Stimulated activated CD4-positive, alpha-beta T cell treated with anti-CD3 and anti-CD28 coated beads, Interleukin-2, amount 100 ng/mL, for 48 hours (primary cell): ENCODE measurements around the gene TPPP3.
"Not testable (repeated sequence)": the region's sequence is repeated elsewhere in the genome, so short reads cannot be mapped to it uniquely, and the experiment has no call there.

ENCODE experiments used
- DNase-seq, 2 donors: peaks; one replicate each; pipeline ENCODE4 v3.0.0-alpha.2; 2020

The TPPP3 gene

GRCh38 chr16:67425580-67425979 lies 32.3 kb upstream of the TPPP3 start:
- no peak for DNase-seq

DNA sequence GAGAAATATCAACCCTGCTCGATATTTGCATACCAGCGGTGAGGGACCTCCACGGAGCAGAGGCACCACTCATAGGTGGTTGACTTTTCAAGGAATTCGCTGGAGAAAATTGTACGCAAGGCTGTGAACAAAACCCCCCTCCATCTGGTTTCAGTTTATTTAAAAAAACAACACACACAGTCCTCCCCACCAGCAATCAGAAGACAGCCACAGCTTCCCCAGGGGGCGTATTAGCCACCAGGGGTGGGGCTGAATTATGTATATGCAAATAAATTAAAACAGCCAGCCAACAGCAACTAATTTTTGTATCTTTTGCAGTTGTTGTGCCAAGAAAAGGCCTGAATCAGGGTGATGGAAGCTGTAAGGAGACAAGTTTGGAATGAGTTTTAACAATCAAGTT lies 31.8 kb upstream of the TPPP3 start:
- DNase-seq: no peak

GRCh38 chr16:67424261-67424615 lies 30.9 kb upstream of the TPPP3 start:
- no peak for DNase-seq

GRCh38 chr16:67423611-67424260 lies 30.4 kb upstream of the TPPP3 start:
- no peak for DNase-seq

GRCh38 chr16:67423015-67423414 lies 29.7 kb upstream of the TPPP3 start:
- no peak for DNase-seq

- DNase-seq: no peak
Observed at GRCh38 chr16:67421030-67421429, 27.7 kb upstream of the TPPP3 start.

DNA sequence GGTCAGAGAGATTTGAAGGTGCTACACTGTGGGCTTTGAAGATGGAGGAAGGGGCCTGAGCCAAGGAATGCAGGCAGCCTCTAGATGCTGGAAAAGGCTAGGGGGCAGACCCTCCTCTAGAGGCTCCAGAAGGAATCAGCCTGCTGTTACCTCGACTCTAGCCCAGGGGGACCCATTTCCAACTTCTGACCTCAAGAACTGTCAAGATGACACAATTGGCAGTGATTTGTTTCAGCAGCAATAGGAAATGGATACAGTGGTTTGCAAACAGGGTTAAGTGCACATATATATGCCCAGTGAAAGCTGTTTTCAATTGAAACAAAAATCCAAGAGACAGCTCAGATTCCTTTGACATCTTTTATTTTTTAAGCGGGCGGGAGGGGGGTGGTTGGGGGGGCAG lies 26.6 kb upstream of the TPPP3 start:
- DNase-seq: no peak

GRCh38 chr16:67419502-67419901 lies 26.2 kb upstream of the TPPP3 start:
- no peak for DNase-seq

DNA sequence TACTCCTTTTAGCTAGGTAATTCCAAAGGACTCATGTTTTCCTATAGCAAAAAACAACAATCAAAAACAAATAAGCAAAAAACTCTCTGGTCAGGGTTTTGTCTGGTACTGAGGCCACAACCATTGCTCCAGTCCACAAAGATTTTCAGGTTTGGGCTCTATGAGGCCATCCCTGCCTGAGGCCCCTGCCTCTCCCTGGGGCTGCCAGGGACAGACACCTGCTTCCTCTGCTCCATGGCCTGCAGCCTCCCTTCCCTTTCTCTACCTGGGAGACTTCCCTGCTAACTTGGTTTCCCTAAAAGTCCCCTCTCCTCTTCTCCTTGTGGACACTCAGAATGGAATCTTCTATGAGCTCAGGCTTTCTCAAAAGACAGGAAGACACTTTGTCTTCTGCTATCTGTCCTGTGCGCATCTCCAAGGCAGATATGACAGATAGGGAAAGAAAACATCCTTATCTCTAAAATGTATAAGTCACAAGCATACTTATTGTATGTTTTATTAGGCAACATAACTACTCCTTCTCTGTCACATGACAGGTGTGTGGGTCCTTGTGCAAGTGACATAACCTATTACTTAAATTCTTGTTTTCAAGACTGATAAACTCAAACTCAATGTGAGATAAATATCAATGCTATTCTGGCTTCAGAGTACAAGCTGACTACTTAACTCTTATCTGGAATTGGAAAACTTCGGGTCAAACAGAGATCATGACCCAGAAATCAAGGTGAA lies 24.2 kb upstream of the TPPP3 start:
- no peak for DNase-seq

- peak; percentile 52 to 58 for DNase-seq
Observed at GRCh38 chr16:67415872-67416793, 22.8 kb upstream of the TPPP3 start, which contains the start of gene ZDHHC1. Gene ZDHHC1 (minus strand): TSS chr16:67416477. CDS start chr16:67407775, 8,702 bp downstream.

GRCh38 chr16:67415421-67415820 lies 22.1 kb upstream of the TPPP3 start:
- not testable (repeated sequence) for DNase-seq

DNA sequence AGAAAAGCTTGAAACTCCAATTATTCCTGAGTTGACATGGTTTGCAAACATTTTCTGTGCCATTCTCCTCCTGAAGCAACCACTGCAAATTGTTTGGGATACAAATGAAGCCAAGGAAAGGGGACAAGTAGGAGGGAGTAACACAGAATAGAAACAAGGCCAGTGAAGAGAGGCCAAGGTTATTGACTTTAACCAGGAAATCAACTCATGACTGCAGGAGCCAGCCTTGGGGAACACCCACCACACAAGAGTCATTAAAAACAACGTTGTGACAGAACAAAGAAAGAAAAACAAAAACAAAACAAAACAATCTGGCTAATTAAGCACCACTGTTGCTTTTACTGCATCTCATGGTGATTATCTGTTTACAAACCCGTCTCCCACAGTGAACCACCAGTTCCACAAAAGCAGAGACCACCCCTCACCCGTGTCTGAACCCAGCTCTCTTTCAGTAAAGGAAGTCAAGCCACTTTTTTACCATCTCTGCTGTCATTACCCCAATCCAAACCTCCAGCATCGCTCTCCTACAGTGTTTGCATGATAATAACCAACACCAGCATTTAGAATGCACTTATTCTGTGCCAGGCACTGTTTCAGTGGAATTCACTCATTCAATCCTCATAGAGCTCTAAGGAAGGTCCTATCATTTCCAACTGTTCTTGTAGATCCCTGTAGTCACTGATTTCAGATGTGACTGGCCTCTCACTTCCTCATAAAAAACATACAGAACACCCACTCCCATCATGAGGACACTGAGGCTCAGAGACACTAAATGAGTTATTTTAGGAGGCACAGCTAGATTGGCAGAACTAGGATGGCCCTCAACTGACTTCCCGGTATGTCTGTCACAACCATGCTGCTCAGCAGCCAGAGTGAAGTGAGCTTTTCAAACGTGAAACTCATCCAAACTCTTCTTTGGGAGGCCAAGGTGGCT lies 20.9 kb upstream of the TPPP3 start:
- DNase-seq: no peak

DNA sequence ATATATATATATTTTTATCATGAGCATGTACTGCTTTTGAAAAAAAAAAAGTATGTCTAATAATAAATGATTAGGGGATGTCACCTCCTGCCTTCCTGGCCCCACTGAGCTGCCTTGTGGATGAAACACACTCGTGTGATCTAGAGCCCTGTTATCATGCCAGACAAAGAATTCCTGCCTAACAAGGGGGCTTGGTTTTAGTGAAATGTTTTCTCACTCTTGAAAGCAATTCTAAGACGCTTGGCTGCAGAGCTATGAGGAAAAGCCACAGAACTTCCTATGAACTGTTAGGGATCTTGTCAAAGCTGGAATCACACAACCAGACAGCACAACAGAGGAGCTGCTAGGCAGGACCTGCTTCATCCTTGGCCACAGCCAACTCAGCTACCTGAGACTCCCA lies 19.0 kb upstream of the TPPP3 start:
- no peak for DNase-seq

DNA sequence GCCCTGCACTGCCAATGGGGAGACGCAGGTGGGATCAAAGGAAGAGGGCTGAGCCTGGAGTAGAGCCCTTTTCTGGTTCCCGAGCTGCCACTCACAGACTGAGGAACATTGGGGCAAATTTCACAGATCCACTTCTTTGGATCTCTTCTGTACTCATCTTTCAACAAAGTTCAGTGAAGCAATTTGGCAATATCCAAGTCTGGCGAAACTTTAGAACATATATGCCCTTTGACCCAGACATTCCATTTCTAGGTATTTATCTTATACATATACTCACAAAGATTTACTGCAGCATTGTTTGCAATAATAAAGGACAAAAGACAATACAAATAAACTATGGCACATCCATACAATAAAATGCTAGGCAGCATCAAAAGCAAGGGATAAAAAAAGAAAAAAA lies 18.0 kb upstream of the TPPP3 start:
- DNase-seq: no peak

GRCh38 chr16:67409631-67410030 lies 16.3 kb upstream of the TPPP3 start:
- DNase-seq: no peak

DNA sequence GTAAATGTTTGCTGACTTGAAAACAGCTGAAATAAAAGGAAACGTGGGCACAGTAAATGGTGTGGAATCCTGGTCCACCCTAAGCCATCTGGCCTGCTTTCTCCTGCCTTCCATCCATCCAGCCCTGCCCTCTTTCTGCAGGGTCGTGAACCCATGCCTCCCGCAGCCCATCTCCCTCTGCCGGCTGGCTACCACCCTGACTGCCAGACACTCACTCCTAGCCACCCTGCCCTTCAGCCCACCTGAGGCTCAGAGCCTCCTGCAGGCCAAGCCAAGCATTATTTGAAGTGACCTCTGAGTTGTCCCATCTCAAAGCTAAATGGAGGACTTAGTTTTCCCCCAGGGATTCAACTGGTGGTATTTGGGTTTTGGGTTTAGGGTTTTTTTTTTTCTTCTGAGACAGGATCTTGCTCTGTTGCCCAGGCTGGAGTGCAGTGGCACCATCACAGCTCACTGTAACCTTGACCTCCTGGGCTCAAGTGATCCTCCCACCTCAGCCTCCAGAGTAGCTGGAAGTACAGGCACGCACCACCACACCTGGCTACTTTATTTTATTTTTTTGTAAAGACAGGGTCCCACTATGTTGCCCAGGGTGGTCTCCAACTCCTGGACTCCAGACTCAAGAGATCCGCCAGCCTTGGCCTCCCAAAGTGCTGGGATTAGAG lies 14.6 kb upstream of the TPPP3 start:
- no peak for DNase-seq

- DNase-seq: no peak
Observed at GRCh38 chr16:67407176-67407787, 14.0 kb upstream of the TPPP3 start.

DNA sequence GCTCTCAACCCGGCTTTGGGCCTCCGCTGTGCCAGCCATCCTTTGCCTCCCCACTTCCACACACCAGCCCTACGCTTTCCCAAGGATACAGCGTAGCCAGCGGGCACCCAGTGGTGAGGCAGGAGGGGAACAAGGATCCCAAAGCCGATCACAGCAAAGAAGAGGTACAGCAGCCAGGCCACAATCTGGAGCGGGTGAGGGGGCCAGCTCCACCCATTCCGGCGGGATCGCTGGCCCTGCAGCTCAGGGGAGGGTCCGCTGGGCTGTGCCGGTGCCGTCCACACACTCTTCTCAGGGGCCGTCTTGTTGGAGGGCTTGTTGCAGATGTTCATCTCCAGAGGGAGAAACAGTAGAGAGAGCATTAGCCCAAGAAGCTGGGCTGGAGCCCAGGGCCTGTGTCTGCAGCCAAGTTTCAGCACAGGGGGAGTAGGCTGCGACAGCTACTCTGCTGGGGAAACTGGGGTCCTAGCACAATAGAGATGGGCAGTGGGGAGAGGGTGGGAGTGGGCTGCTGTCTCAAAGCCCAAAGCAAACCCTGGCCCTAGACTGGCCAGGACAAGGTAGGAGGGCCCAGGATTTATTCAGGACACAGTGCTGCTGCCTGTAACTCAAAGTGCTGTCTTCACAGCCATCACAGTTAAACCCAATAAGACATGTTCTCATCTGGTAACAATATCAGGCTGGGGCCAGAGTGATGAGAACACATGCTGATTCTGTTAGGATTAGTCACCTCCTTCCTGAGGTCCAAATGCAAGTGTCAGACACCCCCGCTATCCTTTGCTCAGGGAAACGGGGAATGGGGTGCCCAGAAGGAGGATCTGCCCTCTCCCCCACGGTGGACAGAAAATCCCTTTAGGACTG lies 13.0 kb upstream of the TPPP3 start:
- DNase-seq: no peak

GRCh38 chr16:67405336-67405735 lies 12.0 kb upstream of the TPPP3 start:
- DNase-seq: no peak

- DNase-seq: no peak
Observed at GRCh38 chr16:67404740-67405226, 11.5 kb upstream of the TPPP3 start.
